ENCODE measurements around the gene SUMO1.

SUMO1 gene

DNA sequence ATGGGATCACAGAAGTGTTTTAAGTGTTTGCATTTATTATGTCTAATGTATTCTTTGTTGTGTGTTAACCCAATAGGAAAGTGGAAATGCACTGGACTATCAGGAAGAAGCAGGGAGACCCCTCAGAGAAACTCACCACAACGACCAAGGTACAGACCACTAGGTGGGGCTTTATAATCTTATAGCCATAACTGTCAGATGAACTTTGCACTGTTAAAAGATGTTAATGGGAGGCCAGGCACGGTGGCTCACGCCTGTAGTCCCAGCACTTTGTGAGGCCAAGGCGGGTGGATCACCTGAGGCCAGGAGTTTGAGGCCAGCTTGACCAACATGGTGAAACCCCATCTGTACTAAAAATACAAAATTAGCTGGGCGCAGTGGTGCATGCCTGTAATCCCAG lies 73.2 kb downstream of the SUMO1 start:
- CTCF ChIA-PET: interaction anchor here (0.6 to 1.0 kb wide), 4 partner anchors 14 to 337 kb away, joined by 3 read pairs; no protein-coding TSS in a partner anchor
- POLR2A ChIA-PET: no interaction called here
- no peak for TF ChIP-seq ELF4 (IDR thresholded peaks at IDR 0.05)
- TF ChIP-seq NFRKB (IDR thresholded peaks at IDR 0.05): no peak
- no peak for TF ChIP-seq HDGF (IDR thresholded peaks at IDR 0.05; ENCODE audit: borderline replicate concordance)
- TF ChIP-seq ARNT (IDR thresholded peaks at IDR 0.05): no peak
- TF ChIP-seq FOXA1 (IDR thresholded peaks at IDR 0.05): no peak
- no peak for TF ChIP-seq BHLHE40 (IDR thresholded peaks at IDR 0.05; ENCODE audit: borderline replicate concordance)
- TF ChIP-seq FOXM1 (IDR thresholded peaks at IDR 0.05; ENCODE audit: borderline replicate concordance): no peak
- TF ChIP-seq L3MBTL2 (conservative IDR thresholded peaks at IDR 0.05): no peak
- no peak for TF ChIP-seq FOXK2 (IDR thresholded peaks at IDR 0.05)
- TF ChIP-seq SUZ12 (IDR thresholded peaks at IDR 0.05): no peak
- no peak for TF ChIP-seq LEF1 (IDR thresholded peaks at IDR 0.05; ENCODE audit: borderline replicate concordance)
- no peak for TF ChIP-seq CTBP1 (IDR thresholded peaks at IDR 0.05; ENCODE audit: borderline replicate concordance)
- no peak for TF ChIP-seq SP1 (IDR thresholded peaks at IDR 0.05)
- TF ChIP-seq, protein P1, sequence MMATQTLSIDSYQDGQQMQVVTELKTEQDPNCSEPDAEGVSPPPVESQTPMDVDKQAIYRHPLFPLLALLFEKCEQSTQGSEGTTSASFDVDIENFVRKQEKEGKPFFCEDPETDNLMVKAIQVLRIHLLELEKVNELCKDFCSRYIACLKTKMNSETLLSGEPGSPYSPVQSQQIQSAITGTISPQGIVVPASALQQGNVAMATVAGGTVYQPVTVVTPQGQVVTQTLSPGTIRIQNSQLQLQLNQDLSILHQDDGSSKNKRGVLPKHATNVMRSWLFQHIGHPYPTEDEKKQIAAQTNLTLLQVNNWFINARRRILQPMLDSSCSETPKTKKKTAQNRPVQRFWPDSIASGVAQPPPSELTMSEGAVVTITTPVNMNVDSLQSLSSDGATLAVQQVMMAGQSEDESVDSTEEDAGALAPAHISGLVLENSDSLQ (IDR thresholded peaks at IDR 0.05): no peak
- no peak for TF ChIP-seq TARDBP (IDR thresholded peaks at IDR 0.05)
- no peak for TF ChIP-seq ZNF384 (IDR thresholded peaks at IDR 0.05)
- no peak for DNase-seq (ENCODE audit: extremely low spot score)

DNA sequence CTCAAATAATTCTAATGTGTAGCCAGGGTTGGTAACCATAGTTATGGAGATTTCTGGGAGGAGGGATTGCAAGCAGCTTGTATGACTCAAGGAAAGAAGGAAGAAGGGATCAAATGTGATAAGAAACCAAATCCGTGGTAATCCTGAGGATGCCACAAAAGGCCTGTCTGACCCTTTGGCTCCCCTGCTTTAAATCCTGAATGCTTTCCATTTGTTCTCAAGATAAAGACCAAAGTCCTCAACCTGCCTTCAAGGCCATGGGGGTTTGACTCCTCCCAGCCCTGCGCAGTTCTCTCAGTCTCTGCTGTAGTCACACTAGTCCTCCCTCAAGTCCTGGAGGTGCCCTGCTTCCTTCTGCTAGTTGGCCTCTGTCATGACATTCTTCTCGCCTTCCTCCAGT lies 74.0 kb downstream of the SUMO1 start:
- DNase-seq (ENCODE audit: extremely low spot score): no peak
- ChIA-PET CTCF (interaction anchor here (1.0 kb wide), 1 partner anchor 61 kb away, joined by 3 read pairs; no protein-coding TSS in a partner anchor), POLR2A (no interaction called here)
- TF ChIP-seq ZNF384 (IDR thresholded peaks at IDR 0.05) (no peak), TARDBP (IDR thresholded peaks at IDR 0.05) (no peak), ELF4 (IDR thresholded peaks at IDR 0.05) (no peak)

DNA sequence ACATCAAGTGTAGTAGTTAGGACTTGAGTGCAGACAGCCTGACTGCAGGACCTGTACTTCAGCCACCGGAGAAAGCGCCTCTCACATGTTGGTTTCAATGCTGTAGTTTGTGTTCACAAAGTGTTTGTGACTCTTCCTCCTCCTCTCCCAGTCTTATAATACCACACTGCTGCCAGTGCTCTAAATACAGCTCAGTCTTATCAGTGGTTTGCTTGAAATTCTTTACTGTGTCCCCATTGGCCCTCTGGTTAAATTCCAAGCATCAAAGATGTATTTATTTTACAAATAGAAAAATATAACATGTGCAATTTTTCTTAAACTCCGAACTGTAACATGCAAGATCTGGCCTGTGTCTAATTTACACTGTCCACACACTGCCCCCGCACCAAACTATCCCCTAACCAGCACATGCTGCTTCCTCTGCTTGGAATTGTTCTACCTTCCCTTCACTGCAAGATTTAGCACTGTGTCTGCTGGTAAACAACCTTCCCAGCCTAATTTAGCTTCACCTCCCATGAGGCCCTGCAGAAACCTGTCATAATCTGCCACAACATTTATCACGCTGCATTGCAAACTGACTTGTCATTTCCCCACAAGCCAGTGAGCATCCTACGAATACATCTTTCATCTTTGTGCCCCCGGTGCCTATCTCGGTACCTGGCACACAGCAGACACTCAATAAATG lies 77.1 kb downstream of the SUMO1 start:
- ChIA-PET POLR2A (no interaction called here), CTCF (no interaction called here)
- TF ChIP-seq L3MBTL2 (conservative IDR thresholded peaks at IDR 0.05) (no peak), SUZ12 (IDR thresholded peaks at IDR 0.05) (no peak), ARNT (IDR thresholded peaks at IDR 0.05) (no peak), TARDBP (IDR thresholded peaks at IDR 0.05) (no peak), FOXK2 (IDR thresholded peaks at IDR 0.05) (no peak), CTBP1 (IDR thresholded peaks at IDR 0.05; ENCODE audit: borderline replicate concordance) (no peak), ZNF384 (IDR thresholded peaks at IDR 0.05) (no peak), FOXA1 (IDR thresholded peaks at IDR 0.05) (no peak)
- DNase-seq (ENCODE audit: extremely low spot score): no peak

DNA sequence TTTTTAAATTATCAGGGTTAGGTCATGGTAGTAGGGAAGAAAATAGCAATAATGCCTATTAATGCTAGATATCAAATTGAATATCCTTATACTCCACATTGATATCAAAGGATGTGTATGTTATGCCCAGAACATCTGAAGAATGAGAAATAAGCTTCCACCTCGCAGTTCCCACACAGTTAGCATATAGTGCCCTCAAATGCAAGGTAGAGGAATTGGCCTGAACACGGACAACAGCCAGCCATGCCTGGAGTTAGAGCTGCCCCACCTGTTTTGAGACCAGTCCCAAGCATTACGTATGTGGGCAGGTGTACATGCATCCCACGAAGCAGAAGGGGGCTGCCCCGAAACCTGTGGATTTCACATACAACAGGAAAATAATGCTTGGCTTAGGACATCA lies 79.6 kb downstream of the SUMO1 start:
- TF ChIP-seq ELF4 (IDR thresholded peaks at IDR 0.05): no peak
- TF ChIP-seq L3MBTL2 (conservative IDR thresholded peaks at IDR 0.05): no peak
- no peak for TF ChIP-seq SP1 (IDR thresholded peaks at IDR 0.05)
- TF ChIP-seq NFRKB (IDR thresholded peaks at IDR 0.05): no peak
- no peak for TF ChIP-seq FOXA1 (IDR thresholded peaks at IDR 0.05)
- TF ChIP-seq FOXK2 (IDR thresholded peaks at IDR 0.05): no peak
- ChIA-PET POLR2A (no interaction called here), CTCF (no interaction called here)
- no peak for DNase-seq (ENCODE audit: extremely low spot score)

DNA sequence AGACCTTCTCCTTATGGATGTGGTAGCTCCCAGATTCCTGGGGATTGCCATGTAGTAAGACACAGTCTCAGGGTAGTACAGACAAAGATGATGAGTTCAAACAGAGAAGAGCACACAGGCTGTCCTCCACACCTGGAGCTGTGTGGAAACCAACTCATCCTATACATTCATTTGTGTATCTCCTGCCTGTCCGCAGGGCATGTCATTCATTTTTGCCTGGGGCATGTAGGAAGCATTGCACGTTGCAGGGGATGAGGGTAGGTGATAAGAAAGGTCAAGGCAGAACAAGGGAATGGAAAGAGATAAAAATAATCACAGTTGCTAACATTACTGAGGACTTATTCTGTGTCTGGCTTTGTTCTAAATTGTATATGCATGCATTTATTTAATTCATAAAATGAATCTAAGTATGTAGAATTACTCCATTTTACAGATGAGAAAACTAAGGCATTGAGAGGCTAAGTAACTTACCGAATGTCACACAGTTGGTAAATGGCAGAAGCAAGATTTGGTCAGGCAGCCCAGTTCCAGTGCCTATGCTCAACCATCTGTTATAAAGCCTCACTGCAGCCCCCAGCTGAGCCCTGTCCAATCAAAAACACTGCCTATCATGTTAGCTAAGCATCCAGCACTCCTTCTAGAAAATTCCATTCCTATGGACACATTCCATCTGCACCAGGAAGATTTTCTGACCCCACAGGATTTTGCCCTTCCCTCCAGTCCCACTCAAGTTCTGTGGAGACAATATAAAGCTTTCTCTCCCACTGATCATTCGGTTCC lies 81.0 kb downstream of the SUMO1 start:
- DNase-seq (ENCODE audit: extremely low spot score): no peak
- POLR2A ChIA-PET: no interaction called here
- CTCF ChIA-PET: no interaction called here
- TF ChIP-seq ELF4 (IDR thresholded peaks at IDR 0.05): no peak
- TF ChIP-seq CTBP1 (IDR thresholded peaks at IDR 0.05; ENCODE audit: borderline replicate concordance): no peak
- no peak for TF ChIP-seq TARDBP (IDR thresholded peaks at IDR 0.05)
- no peak for TF ChIP-seq BHLHE40 (IDR thresholded peaks at IDR 0.05; ENCODE audit: borderline replicate concordance)
- TF ChIP-seq HDGF (IDR thresholded peaks at IDR 0.05; ENCODE audit: borderline replicate concordance): no peak
- TF ChIP-seq FOXK2 (IDR thresholded peaks at IDR 0.05): no peak
- no peak for TF ChIP-seq SUZ12 (IDR thresholded peaks at IDR 0.05)
- no peak for TF ChIP-seq ZNF384 (IDR thresholded peaks at IDR 0.05)
- no peak for TF ChIP-seq L3MBTL2 (conservative IDR thresholded peaks at IDR 0.05)
- TF ChIP-seq, protein P1 (IDR thresholded peaks at IDR 0.05): no peak
- no peak for TF ChIP-seq NFRKB (IDR thresholded peaks at IDR 0.05)
- TF ChIP-seq SP1 (IDR thresholded peaks at IDR 0.05): no peak
- TF ChIP-seq FOXA1 (IDR thresholded peaks at IDR 0.05): no peak
- TF ChIP-seq FOXM1 (IDR thresholded peaks at IDR 0.05; ENCODE audit: borderline replicate concordance): no peak
- no peak for TF ChIP-seq ARNT (IDR thresholded peaks at IDR 0.05)
- no peak for TF ChIP-seq LEF1 (IDR thresholded peaks at IDR 0.05; ENCODE audit: borderline replicate concordance)
